Astrocyte of the spinal cord (primary cell): Measurements from ENCODE around the gene ZFYVE27.

Experiments
- DNase-seq: peaks from one replicate; pipeline ENCODE4 v3.0.0; 2011; ENCODE audit warnings: low read depth, low spot score
- H3K4me3 ChIP-seq: 2 replicates; pipeline ENCODE4 v1.5.1; 2011; ENCODE audit warnings: low read depth, mild to moderate bottlenecking, low read length, moderate library complexity
- CTCF ChIP-seq: IDR thresholded peaks from 2 replicates; pipeline ENCODE4 v1.5.1; 2012; ENCODE audit warnings: low read depth, mild to moderate bottlenecking, low read length, inconsistent platforms
- in situ Hi-C: cut with HindIII; loops from 2 replicates; pipeline ENCODE4 v1.10.0; 2017; ENCODE audit warnings: low sequenced_read_pairs

ZFYVE27 gene

DNA sequence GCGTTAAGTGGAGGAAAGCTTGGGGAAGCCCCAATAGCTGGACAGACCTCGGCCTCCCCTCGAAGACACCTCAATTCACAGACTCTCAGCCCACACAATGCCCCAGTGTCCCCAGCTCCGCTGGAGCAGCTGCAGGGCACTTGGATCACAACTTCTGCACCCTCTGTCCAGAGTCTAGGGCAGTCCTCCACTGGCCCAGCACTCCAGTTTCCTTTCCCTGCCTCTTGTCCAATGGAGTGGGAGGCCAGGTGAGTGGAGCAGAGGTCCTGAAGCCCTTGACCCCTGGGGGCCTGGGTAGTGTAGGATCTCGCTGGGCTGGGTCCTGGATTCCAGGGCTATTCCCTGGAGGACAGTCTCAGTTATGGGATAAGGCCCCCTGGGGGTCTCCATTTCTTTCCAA is 23.0 kb downstream of the ZFYVE27 start:
- in situ Hi-C loops: no loop called here
- no peak for TF ChIP-seq CTCF
- no peak for DNase-seq
- no peak overlapping the region for H3K4me3 ChIP-seq

DNA sequence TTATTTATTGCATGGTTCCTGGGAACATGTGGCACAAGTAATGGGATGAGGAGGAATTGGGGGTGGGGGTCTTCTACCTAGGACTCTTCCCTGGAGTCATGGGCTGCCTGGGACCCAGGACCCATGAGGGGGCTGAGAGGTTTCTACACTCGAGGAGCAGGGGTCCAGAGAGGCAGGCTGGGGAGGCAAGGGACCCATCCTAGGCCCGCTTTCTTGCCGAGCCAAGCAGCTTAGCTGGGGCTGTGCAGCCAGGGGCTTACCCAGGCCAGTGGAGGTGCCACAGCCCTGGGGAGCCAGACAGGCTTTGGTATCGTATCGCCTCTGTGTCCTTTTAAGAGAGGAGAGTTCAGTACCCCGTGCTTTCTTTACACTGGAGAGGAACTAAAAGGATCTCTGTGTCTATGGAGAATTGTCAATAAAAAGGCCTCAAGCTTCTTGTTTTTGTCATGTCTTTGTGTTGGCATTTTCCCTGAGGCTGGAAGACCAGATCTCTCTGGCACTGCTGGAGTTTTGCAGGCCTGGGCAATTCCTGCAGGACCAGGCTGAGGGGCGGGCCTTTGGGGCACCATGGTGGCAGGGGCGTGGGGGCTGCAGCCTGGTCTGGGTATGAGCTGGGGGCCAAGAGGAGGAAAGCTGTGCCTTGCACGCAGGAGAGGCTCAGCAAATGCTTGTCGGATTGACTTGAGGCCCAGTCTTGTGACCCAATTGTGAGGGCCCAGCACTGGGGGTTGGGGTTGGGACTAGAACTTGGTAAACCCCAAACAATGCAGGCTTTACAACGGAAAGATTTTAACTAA is 23.7 kb downstream of the ZFYVE27 start:
- no peak overlapping the region for H3K4me3 ChIP-seq
- DNase-seq: no peak
- in situ Hi-C loops: no loop called here
- TF ChIP-seq CTCF: no peak

DNA sequence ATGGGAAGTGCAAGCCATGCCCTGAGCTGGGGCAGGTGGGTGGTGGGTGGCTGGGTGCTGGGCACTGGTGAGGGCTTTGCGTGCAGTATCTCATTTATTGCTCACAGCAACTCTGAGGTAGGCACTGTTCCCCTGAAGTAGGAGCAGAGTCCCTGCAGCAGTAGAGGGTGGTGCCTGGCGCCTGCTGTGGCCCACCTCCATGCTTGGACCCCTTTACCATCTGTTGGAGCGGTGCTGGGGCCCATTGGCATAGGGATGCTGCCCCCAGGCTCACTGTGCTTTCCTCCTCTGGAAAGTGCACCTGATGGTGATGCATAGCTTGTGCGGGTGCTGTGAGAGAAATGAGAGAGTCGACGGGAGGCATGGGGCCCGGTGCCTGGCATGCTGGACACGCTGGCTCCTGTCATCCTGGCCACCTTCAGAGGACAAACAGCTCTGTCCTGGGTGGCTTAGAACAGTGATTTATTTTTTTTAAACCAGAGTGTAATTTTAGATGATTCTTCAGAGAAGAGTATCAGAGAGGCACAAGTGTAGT is 24.5 kb downstream of the ZFYVE27 start:
- H3K4me3 ChIP-seq: no peak overlapping the region
- no peak for DNase-seq
- in situ Hi-C loops: no loop called here
- no peak for TF ChIP-seq CTCF

GRCh38 chr10:97762056-97762455 is 25.1 kb downstream of the ZFYVE27 start:
- in situ Hi-C loops: no loop called here
- DNase-seq: no peak
- H3K4me3 ChIP-seq: no peak overlapping the region
- no peak for TF ChIP-seq CTCF

DNA sequence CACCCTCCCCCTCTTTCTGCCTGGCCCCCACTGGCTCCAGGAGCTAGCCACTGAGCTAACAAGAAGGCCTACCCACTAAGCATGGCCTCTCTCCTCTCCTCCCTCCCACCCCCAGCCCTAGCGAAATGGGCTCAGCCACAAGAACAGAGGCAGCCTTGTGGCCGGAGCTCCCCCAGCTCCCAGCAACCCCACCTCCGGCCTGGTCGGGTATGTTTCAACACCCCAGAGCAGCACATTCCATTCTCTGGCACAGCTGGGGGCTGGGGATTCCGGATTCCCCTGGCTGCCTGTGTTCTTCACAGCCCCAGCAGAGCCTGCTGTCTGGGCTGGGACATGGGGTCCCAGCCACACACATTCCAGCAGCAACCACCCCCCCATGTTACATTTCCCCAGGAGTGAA is 25.9 kb downstream of the ZFYVE27 start:
- in situ Hi-C loops: no loop called here
- H3K4me3 ChIP-seq: no peak overlapping the region
- TF ChIP-seq CTCF: no peak
- DNase-seq: peak; percentile 30

- no peak overlapping the region for H3K4me3 ChIP-seq
- TF ChIP-seq CTCF: no peak
- in situ Hi-C loops: no loop called here
- DNase-seq: no peak
These were observed 26.5 kb downstream of the ZFYVE27 start for GRCh38 chr10:97763411-97763810.
